ENCODE measurements around the gene BEND6.

Gene BEND6

DNA sequence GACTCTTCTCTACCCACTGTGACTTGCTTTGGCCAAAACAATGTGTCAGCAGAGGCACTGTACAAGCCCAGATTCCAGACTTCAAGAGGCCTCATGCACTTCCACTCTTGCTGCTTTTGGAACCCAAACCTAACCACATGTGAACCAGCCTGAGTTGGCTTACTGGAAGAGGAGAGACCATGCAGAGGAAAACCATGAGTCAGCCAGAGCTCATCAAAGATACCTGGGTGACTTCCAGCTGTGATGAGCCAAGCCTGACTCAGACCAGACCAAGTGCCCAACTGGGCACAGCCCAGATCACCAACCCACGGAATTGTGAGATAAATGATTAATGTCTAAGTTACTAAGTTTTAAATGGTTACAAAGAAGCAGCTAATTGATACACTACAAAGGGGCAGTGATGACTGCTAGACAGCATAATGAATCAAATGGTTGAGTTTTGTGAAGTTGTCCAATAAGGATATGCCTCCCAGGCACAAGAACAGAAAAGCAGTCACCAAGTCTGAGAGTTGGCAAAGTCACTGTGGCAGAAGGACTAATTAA lies 16.2 kb upstream of the BEND6 start:
- intact Hi-C loops (cut with DNase I): no loop called here
- peak in 1 of 10 donors; percentile 71 for DNase-seq

- no peak for DNase-seq
- intact Hi-C loops (cut with DNase I): no loop called here
Observed at GRCh38 chr6:56940463-56940862, 14.4 kb upstream of the BEND6 start.

DNA sequence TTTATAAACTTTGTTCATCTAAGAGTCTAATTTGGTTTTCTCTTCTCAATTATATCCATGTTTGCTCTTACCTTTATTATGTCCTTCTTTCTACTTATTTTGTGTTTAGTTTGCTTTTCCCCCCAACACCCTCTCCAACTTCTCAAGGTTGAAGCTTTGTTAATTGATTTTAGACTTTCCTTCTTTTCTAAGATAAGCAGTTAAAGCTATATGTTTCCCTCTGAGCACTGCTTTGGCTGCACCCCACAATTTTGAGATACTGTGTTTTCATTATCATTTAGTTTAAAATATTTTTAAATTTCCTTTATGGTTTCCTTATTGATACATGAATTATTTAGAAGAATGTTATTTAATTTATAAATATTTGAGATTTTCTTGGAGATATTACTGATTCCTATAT lies 13.9 kb upstream of the BEND6 start:
- no peak for DNase-seq
- intact Hi-C loops (cut with DNase I): no loop called here

DNA sequence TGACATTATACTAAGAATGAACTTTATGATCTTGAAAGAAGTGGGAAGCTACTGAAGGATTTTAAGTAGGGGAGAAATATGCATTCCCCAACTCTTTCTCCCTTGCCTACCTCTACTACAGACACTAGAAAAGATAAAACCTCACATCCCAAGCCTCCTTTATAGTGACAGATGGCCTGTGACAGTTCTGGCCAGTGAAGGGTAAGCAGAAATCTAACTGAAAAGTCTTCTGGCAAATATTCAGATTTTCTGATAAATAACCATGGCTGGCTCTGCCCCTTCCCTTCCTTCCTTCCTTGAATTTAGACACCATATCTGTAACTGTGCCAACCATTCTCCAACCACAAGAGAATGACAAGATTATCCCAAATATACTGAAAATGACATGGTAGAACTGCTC lies 10.2 kb upstream of the BEND6 start:
- DNase-seq: no peak
- intact Hi-C loops (cut with DNase I): no loop called here

GRCh38 chr6:56946368-56946767 lies 8.5 kb upstream of the BEND6 start:
- intact Hi-C loops (cut with DNase I): no loop called here
- no peak for DNase-seq

DNA sequence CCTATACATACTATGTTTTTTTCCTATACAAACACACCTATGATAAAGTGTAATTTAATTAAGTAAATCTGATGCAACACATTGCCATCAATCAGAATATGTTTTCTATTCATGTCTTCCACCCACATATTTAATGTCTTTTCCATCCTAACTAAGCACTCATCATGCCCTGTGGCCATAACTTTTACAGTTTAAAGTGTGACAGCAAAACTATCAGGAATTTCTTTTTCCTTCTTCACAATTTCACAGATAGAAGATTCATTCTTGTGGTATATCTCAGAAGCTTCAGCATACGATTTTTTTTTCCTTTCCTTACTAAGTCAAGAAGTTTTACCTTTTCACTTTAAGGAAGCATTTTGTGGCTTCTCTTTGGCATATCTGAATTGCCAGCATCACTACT lies 7.0 kb upstream of the BEND6 start:
- DNase-seq: no peak
- intact Hi-C loops (cut with DNase I): no loop called here

DNA sequence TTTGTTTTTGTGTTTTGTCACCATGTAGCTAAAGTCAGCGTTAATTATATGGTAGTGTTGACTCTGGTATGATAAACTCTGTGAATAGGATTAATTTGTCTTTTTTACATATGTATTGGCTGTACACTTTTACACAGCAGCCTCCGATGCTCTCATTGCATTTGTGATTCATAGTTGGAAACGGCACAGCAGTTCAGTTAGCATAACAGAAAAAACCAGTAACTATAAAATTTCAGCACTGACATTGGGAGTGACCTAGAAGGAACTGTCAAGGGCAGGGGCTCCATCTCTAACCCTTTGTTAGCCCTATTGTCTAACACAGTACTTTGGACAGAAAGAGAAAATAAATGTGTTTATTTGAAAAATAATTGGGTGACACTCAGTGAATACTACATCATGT lies 5.6 kb upstream of the BEND6 start:
- intact Hi-C loops (cut with DNase I): no loop called here
- DNase-seq: no peak

- intact Hi-C loops (cut with DNase I): loop anchor here (5.0 to 10.0 kb wide), 2 partner anchors 33 to 275 kb away; partner anchors contain the start of gene RAB23
- no peak for DNase-seq
Observed at GRCh38 chr6:56949925-56950495, 4.9 kb upstream of the BEND6 start.

DNA sequence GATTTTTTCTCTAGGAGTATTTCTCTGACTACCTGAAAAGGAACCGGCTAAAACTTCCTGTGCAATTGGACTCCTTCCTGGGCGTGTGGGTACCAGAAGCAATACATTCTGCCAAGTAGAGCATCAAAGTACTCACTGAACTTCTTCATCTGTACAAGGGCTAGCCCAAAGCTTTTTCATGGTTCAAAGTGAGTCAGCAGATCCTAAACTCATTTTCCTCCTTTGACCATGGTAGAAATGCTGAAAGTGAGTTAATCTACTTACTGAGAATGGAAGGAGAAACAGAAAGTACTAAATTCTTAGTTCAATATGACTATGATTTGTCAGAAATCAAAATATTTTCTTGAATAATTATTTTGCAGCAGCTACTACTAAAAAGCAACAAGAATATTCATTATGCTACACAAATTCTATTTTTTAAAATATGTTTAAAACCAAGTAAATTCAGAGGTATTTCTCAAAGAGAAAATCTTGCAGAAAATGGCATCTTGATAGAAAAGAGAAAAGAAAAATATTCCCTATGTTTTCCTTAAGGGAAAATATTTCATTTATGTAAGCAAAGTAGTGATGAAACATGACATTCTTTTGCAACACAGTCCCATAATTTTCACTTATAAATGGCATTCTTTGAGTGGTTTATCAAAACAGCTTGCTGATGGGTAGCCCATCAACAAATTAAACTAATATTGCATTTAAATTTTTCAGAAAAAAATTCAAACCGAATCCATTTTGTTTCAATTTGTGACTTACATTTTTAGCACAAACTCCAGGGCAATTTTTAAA lies 3.7 kb upstream of the BEND6 start:
- no peak for DNase-seq
- intact Hi-C loops (cut with DNase I): loop anchor here (5.0 to 10.0 kb wide), 2 partner anchors 34 to 274 kb away; partner anchors contain the start of gene RAB23

DNA sequence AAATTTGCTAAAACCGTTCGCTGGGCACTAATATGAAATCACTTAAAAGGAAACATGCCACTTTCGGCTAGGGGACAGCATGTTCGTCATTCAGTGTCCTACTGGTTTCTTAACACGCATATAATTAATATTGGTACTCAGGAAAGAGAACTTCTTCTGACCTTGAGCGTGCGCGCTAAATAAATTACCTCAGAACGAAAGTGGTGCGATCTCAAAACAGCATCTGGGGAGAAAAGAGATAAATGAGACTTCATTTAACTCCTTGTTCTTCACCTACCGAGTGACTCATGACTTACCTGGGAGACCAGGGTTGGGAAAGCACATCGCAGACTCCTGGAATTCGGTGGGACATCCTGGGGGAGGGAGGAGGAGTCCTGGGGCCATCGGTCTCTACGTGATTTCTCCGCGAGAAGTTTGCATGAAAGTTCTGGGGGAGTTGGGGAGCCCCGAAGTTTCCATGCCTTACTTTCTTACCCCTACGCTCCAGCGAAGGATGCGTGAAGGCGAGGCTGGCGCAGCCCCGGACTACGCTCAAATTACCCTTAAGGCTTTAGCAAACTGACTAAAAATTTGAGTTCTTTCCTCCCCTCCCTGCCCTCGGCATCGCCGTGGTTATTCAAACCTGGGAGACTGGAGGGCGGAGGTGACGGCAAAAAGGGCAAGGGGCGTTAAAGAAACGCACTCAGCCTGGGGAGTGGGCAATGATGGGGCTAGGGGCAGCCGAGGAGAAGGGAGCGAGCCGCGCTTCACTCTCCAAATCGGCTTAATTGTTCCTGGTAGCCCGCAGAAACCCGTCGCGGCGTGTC lies 1.1 kb upstream of the BEND6 start:
- intact Hi-C loops (cut with DNase I): loop anchor here (2.0 to 10.0 kb wide), 5 partner anchors 36 to 363 kb away; partner anchors contain the start of genes PRIM2 and RAB23
- DNase-seq: peak in 4 of 10 donors; percentile 10 to 78 (median 34)

DNA sequence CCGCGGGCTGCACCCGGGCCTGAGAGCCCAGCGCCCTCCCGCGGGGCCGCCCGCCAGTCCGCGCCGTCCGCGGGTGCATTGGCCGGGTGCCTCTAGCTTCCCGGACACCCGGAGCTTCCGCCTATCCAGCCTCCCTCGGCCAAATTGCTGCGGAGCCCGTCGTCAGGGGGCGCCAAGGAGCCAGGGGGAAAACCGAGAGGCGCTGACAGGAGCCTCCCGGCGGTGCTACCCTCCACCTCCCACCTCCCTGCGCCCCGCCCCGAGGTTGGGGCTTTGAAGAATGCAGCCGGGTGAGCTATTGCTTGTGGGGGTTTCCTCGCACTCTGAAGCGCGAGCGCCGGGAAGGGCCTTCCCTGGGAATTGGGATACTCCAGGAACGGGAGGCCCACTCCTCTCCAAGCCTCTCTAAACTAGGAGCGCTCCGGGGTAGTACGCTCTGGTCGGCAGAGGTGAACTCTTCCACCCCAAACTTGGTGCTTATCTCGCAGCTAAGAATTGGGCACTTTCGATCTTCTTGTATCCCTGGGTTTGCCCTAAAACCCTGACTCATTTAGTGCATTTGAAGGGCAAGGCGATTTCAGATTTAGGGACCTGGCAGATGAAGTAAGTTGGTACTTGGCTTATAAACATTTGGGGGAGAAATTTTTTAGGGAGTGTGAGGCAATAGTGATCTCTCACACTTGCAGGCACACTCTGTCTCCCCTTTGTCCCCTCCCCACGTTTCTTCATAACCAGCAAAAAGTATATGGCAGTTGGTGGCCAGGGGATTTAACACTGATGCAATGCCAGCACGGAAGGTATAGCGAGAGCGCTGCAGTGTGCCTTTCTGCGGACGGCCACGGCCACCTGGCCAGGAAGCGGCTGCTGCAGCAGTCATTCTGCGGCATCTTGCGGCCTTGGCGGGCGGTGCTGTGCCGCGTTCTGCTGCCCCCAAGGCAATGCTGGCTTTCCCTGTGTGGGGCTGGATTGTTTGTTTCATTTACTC lies 556 bp downstream of the BEND6 start:
- intact Hi-C loops (cut with DNase I): loop anchor here (2.0 to 10.0 kb wide), 5 partner anchors 51 to 361 kb away; partner anchors contain the start of genes PRIM2 and RAB23

DNA sequence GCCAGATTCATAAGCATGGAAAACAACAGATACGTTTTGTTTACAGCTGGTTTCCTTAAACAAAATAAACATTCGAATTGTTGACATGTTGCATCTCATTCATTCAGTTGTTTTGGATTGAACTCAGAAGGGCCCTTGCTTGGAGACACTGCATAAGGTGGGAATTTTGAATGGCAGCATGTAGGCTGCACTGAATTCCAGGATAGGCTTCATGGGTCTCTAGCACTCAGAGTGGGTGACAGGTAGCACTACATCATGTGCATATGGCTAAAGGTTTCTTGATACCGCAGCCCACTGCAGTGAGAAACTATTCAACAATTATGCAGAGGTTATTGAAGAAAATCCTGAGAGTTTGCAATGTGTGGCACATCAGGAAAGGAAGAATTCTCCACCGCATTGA lies 1.6 kb downstream of the BEND6 start:
- intact Hi-C loops (cut with DNase I): loop anchor here (5.0 to 10.0 kb wide), 2 partner anchors 66 to 268 kb away; partner anchors contain the start of gene RAB23
- no peak for DNase-seq

More for the DNA sequence above, 556 bp downstream of the BEND6 start:
- peak; percentile 50 to 94 (median 83) for DNase-seq

- intact Hi-C loops (cut with DNase I): loop anchor here (5.0 to 10.0 kb wide), 2 partner anchors 64 to 267 kb away; partner anchors contain the start of gene RAB23
- DNase-seq: no peak
Observed at GRCh38 chr6:56957856-56958255, 2.9 kb downstream of the BEND6 start.

- DNase-seq: no peak
Observed at GRCh38 chr6:56958481-56958880, 3.6 kb downstream of the BEND6 start.

DNA sequence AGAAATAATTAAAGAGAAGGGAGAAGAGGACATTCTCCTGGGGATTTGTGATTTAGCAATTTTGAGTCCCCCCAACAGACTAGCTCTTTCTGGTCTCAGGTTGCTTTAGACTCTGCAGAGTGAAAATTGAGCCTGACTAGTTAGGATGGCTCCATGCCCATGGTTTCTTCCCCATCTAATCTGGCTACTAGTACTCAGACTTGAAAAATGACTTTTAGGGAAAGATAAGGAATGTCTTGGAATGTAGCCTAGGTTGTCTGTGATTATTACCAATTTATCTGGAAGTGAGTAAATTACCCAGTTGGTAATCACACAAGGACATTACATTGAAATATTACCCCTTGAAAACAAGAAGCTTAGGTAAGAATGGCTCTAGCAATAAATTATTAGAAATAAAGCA lies 4.2 kb downstream of the BEND6 start:
- DNase-seq: no peak
- intact Hi-C loops (cut with DNase I): loop anchor here (5.0 to 10.0 kb wide), 2 partner anchors 63 to 266 kb away; partner anchors contain the start of gene RAB23

More at GRCh38 chr6:56958481-56958880, 3.6 kb downstream of the BEND6 start:
- intact Hi-C loops (cut with DNase I): loop anchor here (5.0 to 10.0 kb wide), 2 partner anchors 64 to 266 kb away; partner anchors contain the start of gene RAB23

- no peak for DNase-seq
- intact Hi-C loops (cut with DNase I): loop anchor here (5.0 to 10.0 kb wide), 2 partner anchors 62 to 265 kb away; partner anchors contain the start of gene RAB23
Observed at GRCh38 chr6:56959938-56960337, 5.0 kb downstream of the BEND6 start.

- intact Hi-C loops (cut with DNase I): no loop called here
- no peak for DNase-seq
Observed at GRCh38 chr6:56961151-56961550, 6.2 kb downstream of the BEND6 start.

DNA sequence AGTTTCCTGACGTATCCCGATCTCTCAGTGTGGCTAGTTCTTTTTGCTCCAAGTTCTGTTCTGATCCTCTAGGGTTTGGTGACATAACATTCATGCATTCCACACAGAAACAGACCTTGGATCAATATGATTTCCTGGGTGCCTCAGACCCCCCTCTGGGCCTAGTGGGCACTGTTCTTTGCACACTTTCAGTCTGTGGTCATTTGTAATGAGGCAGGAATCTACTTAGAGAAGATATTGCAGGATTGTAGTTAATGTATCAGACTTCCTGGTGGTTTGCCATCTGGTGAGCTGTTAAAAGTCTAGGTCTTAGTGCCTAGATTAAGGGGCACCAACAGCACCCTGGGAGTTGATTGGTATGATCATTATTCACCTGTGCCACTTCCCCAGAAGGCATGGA lies 7.5 kb downstream of the BEND6 start:
- no peak for DNase-seq
- intact Hi-C loops (cut with DNase I): no loop called here

GRCh38 chr6:56963043-56963442 lies 8.1 kb downstream of the BEND6 start:
- no peak for DNase-seq
- intact Hi-C loops (cut with DNase I): no loop called here

Measured in posterior cingulate gyrus (tissue), 11 donors.